GOT3 (cell line): ENCODE data around the gene TRANK1.
"Not testable (repeated sequence)": the region's sequence is repeated elsewhere in the genome, so short reads cannot be mapped to it uniquely, and the experiment has no call there.

Experiments
- DNase-seq: peaks from one replicate; lab custom pipeline; 2025; ENCODE audit warnings: mixed read lengths; lab: John Stamatoyannopoulos, UW

Gene TRANK1

DNA sequence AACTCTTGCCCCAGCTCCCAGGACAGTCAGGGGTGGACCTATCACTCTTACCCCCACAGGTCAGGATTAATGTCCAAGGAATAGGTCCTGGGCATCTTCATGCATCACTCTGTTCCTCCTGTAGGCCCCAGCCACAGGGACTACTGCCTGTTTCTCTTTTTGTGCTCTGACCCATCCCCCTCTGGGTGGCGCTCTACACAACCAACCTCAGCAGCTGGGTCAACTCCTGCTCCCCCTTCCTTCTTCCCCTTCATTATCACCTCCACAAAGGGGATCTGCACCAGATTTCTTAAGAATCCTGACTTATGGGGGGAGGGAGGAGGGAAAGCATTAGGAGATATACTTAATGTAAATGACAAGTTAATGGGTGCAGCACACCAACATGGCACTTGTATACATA lies 12.2 kb upstream of the TRANK1 start:
- no peak for DNase-seq

DNA sequence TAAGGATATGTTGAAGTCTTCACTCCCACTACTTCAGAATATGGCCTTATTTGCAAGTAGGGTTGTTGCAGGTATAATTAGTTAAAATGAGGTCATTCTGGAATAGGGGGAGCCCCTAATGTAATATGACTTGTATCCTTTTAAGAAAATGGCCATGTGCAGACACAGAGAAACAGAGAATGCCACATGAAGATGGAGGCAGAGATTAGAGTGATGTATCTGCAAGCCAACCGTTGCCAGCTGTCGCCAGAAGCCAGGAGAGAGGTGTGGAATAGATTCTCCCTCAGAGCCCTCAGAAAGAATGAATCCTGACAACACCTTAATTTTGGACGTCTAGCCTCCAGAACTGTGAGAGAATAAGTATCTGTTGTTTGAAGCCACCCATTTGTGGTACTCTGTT lies 11.3 kb upstream of the TRANK1 start:
- DNase-seq = no peak

DNA sequence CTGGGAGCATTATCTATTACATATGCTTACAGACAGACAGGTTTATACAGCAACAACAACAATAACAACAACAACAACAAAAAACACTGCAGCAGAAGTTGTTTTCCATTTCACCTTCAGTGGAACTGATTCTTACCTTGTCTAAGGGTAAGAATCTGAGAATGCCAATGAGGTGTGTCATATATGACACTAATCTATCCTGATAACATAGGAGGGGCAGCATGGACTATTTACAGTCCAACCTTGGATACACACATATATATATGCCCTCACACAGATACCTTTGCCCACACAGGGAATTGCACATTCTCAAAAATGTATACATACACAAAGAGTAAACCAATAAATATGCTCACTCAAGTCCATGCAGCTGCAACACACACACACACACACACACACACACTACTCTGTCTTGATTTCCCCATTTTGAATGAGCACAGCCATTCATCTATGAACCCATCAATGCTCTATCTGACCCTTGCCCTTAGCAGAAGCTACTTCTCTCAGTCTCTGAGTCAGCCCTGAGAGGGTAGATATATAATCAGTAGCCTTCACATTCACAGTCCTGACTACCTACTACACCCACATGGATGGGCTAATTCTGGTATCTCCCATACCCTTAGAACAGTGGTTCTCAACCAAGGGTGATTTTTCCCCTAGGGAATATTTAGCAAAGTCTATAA lies 9.7 kb upstream of the TRANK1 start:
- no peak for DNase-seq

DNA sequence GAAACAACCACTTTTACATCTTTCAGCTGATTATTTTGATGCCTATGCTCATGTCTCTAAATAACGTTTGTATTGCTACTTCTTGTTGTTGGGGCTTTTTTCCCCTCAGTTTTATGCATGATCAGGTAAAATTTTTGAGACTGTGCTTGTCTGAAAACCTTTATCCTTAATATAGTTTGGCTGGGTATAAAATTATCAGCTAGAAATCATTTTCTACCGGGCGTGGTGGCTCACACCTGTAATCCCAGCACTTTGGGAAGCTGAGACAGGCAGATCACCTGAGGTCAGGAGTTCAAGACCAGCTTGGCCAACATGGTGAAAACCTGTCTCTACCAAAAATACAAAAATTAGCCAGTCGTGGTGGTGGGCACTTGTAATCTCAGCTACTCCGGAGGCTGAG lies 3.0 kb upstream of the TRANK1 start:
- not testable (repeated sequence) for DNase-seq

DNA sequence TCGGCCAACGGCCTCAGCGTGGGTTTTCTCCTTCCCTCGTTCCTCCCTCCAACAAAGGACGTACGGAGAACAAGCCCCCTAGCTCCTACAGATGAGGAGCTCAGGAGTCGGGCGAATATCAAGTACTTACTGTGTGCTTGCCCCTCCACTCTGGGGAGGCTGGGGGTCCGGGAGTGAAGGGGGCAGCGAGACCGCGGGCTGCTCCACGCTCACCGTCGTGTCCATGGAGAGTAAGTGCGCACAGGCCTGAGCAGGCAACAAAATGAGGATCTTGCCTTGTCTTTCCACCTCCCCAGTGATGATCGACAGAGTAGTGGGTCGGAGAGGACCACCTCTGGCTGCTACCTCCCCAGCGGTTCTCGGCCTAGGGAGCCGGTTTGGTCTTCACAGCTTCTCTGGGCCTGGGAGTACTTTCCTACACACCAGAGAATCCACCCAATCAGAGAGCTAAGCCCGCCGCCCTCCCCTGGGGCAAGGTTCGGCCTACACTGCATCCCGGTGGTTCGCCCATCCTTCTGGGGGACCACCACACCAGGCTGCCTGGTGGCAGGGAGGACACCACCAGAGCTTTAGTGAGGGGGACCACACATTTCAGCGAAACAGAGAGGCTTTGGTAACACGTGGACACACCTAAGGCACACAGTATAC lies 603 bp upstream of the TRANK1 start:
- no peak for DNase-seq

DNA sequence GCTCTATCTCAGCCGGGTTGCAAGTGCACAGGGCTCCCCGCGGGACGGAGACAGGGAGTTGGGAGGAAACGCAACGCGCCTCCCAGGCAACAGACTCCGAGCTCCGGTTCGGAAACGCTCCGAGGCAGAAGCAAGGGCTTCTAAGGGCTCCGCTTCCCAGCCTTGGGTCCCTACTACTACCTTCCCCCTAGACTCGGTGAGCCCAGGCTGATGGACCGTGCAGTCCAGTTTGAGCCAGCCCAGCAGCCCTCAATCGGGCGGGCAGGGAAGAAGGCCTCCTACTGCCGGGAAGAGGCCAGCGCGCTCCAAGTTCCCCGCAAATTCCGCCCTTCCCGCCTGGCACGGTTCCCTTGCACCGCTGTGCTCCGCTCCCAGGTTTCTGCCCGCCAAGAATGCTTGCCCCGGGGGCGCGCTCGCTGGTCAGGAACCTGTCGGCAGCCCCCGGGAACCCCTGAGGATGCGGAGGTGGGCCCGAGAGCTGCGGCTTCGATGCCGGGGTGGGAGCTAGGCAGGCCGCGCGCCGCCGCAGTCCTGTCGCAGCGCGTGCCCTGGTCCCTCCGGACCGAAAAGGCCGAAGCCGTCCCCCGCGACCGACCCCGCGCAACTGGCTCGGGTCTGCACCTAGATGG lies 728 bp downstream of the TRANK1 start:
- no peak for DNase-seq

DNA sequence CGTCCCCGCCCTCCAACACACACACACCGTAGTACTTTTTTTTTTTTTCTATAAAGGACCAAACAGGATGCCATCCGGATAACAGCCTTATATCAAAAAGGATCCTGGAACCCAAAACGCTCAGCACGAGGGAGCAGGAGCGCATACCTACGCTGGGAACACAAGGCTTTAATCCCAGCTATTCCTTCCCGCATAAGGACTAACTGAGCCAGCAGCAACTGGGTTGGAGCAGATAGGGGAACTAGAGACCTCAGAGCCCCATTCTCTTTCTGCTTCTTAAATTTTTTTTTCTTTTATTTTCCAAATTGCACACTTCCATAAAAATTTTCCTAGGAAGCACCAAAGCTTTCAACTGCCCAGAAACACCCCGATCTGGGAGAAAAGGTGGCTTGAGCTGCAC lies 1.3 kb downstream of the TRANK1 start:
- no peak for DNase-seq

DNA sequence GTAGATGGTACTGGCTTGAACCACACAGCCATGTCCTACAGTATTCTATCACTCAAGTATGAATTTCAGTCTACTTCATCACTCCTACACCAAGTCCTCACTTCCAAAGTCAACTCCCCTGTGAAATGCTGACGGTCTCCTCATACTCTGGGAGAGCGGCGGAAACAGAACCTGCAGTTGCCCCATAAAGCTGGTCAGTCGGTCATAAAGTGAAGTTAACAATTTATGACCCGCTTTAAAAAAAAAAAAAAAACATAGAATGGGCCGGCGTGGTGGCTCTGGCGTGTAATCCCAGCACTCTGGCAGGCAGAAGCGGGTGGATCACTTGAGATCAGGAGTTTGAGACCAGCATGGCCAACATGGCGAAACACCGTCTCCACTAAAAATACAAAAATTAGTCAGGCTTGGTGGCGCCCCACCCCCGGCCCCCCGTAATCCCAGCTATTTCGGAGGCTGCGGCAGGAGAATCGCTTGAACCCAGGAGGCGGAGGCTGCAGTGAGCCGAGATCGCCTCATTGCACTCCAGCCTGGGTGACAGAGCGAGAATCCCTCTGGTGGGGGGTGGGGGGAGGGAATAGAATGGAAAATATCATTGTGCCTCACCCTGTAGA lies 2.1 kb downstream of the TRANK1 start:
- no peak for DNase-seq

DNA sequence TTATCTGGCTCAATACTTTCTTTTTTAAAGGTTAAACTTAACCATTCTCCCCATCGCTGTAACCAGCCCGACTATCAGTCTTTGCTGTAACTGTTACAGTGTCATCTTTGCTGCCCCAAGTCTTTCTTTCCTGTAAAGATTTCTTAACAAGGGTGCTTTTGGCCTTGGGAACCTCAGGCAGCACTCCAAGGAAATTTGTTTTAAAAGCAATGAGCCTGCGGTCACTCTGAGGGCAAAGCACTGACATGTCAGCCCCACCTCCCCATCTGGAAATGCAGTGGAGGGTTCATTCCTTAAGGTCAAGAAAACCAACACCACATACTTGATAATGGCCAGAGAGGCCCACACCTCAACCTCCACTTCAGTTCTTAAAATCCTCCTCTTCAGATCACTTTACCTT lies 3.2 kb downstream of the TRANK1 start:
- no peak for DNase-seq

DNA sequence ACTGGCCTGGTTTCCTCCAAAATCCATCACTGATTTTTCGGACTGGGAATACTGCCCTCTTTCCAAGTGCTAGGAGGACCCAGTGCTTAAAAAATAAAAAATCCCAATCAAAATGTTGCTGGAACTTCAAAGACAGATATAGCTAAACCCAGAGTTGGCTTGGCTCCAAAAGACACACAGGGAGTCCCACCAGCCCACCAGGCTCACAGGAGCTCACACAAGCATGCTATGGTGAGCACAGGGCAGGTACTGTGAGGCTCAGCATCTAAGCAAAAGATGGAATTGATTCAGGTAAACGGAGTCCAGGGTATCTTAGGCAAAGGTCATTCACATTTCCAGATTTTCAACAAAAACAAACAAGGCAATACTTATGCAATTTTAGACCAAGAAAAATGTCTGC lies 3.7 kb downstream of the TRANK1 start:
- DNase-seq = no peak

DNA sequence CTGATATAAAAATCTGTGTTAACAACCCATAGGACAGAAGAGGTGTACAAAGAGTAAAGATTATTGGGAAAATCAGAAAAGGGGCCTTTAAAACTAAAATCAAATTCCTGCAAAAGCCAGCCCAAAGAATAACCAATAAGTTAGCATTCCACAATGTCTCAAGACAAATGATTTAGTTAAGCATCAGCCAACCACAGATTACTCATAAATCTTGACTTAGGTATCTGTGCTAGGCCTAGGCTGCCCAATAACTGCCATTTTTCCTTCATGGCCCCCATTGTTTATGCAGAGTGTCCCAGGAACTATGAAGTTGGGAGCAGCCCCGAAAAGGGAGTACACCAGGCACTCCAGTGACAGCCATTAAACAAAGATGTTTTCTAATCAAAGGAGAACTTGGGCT lies 7.4 kb downstream of the TRANK1 start:
- no peak for DNase-seq

DNA sequence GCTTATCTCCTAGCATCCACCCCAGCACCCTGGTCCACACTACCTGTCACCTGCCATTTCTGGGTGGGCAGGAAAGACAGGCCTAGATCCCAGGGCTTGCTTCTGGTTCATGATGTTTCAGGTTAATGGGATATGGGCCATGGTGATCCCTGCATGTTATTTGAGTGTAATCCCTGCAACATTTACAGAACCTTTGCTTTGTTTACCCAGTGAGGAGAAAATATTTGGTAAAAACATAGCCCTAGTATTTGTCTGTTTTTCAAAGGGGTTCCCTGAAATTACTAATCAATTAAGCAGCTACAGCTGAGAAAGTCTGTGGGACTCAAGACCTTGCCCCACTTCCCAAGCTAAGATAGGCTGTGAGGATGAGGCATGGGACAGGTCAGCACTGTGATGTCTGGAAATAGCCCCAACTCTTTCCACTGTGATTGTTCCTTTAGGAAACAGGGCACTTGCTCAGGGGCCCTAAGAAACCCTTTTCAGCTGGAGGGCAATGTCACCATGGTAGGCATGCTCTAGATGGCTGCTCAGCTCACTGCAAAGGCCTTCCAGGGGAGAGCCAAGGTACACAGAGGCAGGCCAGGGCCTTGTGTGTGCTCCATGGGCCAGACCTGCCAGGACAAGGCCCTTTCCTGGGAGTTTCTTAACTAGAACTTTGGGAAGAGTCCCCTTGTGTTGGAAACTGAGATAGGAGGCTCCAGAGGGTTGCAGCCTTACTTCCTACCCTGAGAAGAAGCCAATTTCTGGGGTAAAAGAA lies 11.1 kb downstream of the TRANK1 start:
- DNase-seq = no peak

DNA sequence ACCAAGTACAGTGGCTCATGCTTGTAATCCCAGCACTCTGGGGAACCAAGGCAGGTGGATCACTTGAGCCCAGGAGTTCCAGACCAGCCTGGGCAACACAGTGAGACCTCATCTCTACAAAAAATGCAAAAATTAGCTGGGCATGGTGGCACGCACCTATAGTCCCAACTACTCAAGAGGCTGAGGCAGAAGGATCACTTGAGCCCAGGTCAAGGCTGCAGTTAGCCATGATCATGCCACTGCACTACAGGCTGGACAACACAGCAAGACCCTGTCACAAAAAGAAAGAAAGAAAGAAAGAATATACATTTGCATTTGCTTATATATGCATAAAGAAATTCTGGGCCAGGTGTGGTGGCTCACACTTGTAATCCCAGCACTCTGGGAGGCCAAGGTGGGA lies 13.4 kb downstream of the TRANK1 start:
- DNase-seq = not testable (repeated sequence)

DNA sequence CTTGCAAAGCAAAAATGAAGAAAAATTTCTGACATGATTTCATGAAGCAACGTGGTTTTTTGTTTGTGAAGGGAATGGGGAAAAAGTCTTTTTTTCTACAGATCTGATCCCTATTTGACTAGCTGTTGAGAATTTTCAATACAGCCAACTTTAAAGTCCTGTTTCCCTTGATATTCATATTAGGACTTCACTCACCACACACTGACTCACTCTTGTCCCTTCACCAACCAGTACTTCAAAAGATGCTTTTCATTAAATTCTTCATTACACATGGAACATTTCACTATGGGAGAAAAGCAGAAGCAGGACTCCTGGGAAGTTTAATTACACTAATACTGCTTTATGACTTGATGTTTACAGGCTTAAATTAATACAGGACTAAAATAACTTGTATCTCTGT lies 16.6 kb downstream of the TRANK1 start:
- no peak for DNase-seq

DNA sequence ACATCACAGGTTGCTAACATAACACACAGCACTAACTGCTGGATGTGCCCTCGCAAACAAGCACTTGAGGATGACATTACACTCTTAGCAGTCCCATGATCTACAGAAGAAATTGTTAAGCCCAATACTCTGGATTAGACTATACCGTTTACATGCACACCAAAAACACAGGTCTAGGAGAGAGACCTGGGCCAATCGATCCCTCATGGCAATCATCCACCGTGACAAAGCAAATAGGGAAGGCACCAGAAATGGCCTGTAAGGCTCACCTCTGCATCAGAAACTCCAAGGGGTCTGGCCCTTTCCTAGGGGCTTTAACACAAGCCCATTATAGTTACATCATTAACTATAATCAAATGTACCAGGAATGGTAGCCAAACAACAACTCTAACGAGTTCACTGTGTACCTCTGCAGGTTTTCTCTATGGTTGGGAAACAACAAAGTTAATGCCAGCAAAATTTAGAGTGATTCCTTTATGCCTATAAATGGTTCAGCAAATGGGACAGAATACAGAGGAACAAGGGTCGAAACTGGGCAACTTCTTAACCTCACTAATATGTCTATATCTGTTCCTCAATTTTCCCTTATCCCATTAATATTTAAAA lies 18.5 kb downstream of the TRANK1 start:
- no peak for DNase-seq

DNA sequence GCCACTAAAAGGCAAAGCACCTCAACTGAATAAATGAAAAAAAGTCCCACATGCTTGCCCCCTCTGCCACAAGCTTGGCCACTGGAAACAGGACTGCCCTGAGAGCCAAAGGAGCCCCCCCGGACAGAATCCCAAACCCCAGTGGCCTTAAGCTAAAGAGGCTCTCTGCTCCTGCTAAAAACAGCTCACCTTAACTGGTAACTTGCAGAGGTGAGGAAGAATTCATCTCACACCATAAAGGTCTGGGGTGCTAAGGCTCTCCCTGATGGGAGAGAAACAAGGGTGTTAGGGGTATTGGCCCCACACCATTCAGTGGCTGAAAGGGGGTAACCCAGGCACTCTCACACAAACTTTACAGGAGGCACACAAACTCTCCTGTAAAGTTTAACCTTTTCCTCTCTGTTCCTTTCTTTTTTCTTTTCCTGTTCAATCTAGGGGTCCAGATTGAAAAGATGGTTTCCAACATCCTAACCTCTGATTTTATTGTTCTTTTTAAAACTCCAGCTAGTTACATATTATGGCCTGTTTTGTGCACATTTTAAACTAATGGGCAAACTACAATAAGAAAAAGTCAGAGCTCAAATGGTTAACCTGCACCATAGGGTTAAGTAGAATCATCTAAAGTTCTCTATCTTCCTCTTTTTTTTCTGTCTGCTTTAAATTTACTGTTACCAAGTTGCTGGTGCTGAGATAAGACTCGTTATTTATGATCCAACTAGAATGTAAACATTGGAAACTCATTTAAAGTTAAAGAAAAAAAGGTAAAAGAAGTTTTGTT lies 19.9 kb downstream of the TRANK1 start:
- DNase-seq = no peak

DNA sequence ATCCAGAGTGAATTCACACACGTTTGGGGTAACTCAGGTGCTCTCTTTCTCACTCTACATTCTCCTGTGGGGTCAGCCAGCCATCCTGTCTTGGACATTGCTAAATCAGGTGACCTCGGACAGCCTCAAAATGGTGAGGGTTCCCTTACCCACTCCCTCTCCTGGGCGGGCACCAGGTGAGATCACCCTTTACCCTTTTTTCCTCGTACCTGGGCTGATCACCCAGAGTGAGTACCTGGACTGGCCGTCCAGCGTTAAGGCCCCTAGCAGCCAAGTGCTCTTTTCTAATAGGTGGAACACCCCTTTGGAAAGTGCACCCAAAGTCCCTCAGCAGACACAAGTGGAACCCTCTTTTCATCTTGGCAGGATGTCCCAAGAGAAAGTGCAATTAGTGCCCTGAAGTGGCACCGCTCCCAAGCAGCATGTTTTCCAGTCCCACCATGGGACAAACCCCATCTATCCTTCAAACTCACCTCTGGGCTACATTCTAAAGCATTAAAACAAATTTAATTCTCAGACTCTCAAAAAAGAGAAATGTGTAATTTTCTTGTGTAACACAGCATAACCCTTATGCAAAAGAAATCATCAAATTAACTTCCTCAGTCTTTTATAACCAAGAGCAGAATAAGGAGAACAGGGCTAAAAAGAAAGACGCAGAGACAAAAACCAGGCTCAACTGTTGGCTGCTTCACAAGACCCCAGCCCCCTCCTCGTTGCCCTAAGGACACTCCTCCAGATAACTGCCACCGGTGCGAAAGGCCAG lies 20.7 kb downstream of the TRANK1 start:
- DNase-seq = no peak

DNA sequence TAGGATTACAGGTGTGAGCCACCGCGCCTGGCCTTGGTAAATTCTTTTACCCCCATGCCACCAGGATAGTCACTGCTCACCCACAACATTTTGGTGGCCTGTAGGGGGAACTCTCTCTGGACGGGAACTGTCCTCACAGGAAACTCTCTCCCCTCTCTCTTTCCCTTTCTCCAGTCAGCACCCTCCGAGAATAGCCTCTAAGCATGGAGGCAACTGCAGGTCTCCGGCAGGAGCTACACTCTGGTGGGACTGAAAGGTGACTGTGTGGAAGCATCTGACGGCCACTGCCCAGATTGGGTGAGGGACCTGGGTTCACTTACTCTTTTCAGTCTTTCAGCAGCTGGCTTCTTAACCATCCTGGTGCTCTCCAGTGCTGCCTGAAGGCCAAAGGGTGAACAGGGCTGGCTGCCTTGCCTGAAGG lies 21.3 kb downstream of the TRANK1 start:
- no peak for DNase-seq

DNA sequence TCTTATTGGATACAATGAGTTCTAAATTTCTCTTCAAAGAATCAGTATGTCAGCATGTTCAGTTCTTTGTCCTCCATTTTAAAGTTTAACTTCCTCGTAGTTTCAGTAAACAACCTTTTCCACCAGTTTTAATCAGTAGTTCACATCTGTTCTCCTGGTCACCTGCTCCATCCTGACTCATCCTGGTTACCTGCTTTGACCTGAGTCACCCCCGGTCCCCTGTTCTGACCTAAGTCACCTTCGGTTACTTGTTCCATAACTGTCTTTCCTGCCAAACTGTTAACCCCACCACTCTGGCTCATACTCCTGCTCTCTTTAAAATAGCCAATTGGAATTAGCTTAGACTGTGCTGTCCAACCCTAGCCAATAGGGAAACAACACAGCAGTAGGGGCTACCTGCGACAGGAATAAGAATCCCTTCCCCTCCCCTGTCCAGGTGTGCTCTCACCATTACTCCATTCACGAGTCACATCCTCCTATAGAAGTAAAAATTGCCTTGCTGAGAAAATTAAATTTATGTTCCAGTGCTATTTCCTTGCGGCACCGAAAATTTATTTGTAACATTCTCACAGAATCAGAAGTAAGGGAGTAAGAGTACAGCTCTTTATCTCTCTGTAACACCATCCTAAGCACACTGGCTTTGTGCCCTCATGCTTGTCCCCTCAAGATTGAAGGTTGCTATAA lies 23.8 kb downstream of the TRANK1 start:
- DNase-seq = no peak
